Right lobe of liver (tissue), 6 donors: Measurements from ENCODE around the gene UBXN6. TPM values are rescaled to one million over a fixed set of nuclear protein-coding genes. Genes with fewer than 3 reads are reported as not detected.

Experiments
- ATAC-seq, 4 donors: fragments of 200-7000 bp; cut with Tn5 transposase; one replicate each; pipeline ENCODE4 v1.9.1; 2020; ENCODE audit warnings: mild to moderate bottlenecking in 4 of 4, moderate library complexity in 4 of 4
- DNase-seq, 3 donors: peaks; one replicate each; pipeline ENCODE4 v3.0.0-alpha.2; 2020
- H3K27ac ChIP-seq, 3 donors: fragments of 200-600 bp; one replicate each; pipeline ENCODE4 v1.8.0; 2022
- H3K27me3 ChIP-seq, 2 donors: fragments of 200-600 bp; one replicate each; pipeline ENCODE4 v1.8.0; 2022
- H3K36me3 ChIP-seq, 4 donors: fragments of 200-600 bp; sonication (generic) in 1 of 4; one replicate each; pipeline versions ENCODE4 v1.5.1 to v1.8.0; 2017 to 2022; ENCODE audit warnings: control low read depth in 1 of 4
- H3K4me1 ChIP-seq, 4 donors: fragments of 200-600 bp; sonication (generic) in 1 of 4; one replicate each; pipeline versions ENCODE4 v1.5.1 to v1.8.0; 2017 to 2022; ENCODE audit warnings: control low read depth in 1 of 4
- H3K4me3 ChIP-seq, 3 donors: fragments of 200-600 bp; one replicate each; pipeline ENCODE4 v1.8.0; 2022
- H3K9me3 ChIP-seq, 4 donors: fragments of 200-600 bp; sonication (generic) in 1 of 4; one replicate each; pipeline versions ENCODE4 v1.5.1 to v1.8.0; 2017 to 2022; ENCODE audit warnings: control low read depth in 1 of 4
- CTCF ChIP-seq, 4 donors: fragments of 200-600 bp in 3 of 4; fragments of 450-650 bp in 1 of 4; IDR thresholded peaks; one replicate each; pipeline versions ENCODE4 v1.5.1 to v1.8.0; 2016 to 2022; ENCODE audit warnings: antibody characterized with exemption in 4 of 4, mild to moderate bottlenecking in 2 of 4
- POLR2A ChIP-seq: fragments of 450-650 bp; IDR thresholded peaks from one replicate; pipeline ENCODE4 v1.6.1; 2017; ENCODE audit warnings: antibody characterized with exemption, mild to moderate bottlenecking
- WGBS: methylation state at CpG from one replicate; pipeline ENCODE4 v1.1.6; 2018; ENCODE audit warnings: low coverage, low lambda C conversion rate; ENCODE audit not compliant: insufficient coverage; ENCODE audit errors: missing lambda C conversion rate; 5-methylcytosine and 5-hydroxymethylcytosine counted together
- intact Hi-C, 2 donors: fragments of 100-400 bp; cut with DNase I; formaldehyde crosslinking; loops; one replicate each; pipeline versions ENCODE4 v1.11.2 to v1.14.1; 2022
- total RNA-seq, 6 experiments: library from RNA; depleted of rRNA in 2 of 6; stranded (reverse); fragments of >200 nt in 2 of 6; fragmentation: NEBNext Ultra II Directional in 3 of 6; extraction: Animal tissue kit (Norgen Biotek cat#: 25700) in 3 of 6; gene quantifications; one replicate each; pipeline versions ENCODE4 v1.1.0 to v1.2.4, GENCODE V29; 2016 to 2023
- donor health status: DM: no; HTN: yes; CAD: no.
- donor health status: DM: no; HTN: no; CAD: no.
- donor health status: DM: no; HTN: no; CAD: no.
- donor health status: DM: no; HTN: yes; CAD: no.
- donor health status: DM: no; HTN: yes; CAD: no.

Gene UBXN6
- total RNA-seq, 6 experiments from 2014 or later, result 47.2 to 79.1 (median 58.8) TPM

DNA sequence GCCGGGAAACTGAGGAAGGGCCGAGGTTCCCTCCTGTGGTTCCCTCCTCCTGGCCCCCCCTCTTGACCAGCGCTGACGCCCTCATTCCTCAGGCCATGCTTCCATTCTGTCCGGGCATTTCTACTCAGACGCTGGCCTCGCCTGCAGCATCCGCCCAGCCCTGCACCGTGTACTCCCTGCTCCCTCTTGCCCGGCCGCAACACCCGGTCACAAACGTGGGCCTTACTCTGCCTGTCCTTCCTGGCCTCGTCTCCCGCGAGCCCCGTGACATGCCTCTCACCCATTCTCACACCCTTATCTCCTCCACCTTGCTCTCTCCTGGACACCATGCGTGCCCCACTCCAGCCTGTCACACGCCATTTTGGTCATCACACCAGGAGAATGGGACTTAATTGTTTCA is 25.8 kb upstream of the UBXN6 start:
- Histone ChIP-seq H3K36me3 (no peaks in the 10 kb centered on the region), H3K4me3 (no peak overlapping the region), H3K27me3 (no peaks in the 10 kb centered on the region), H3K27ac (no peak overlapping the region), H3K9me3 (no peaks in the 10 kb centered on the region), H3K4me1 (no peaks in the 10 kb centered on the region)
- no peak for TF ChIP-seq CTCF (IDR thresholded peaks at IDR 0.05)
- no peak for TF ChIP-seq POLR2A
- peak in 1 of 4 donors; percentile 45 for ATAC-seq
- intact Hi-C loops, result no loop called here
- 87% methylated on average over 15 of the region's 19 CpGs for WGBS
- DNase-seq, result no peak

- no peaks in the 10 kb centered on the region for H3K9me3 ChIP-seq
- no peaks in the 10 kb centered on the region for H3K4me1 ChIP-seq
- intact Hi-C loops, result no loop called here
- no peaks in the 10 kb centered on the region for H3K36me3 ChIP-seq
- ATAC-seq (peak in 1 of 4 donors; percentile 23), DNase-seq (no peak)
- TF ChIP-seq CTCF (IDR thresholded peaks at IDR 0.05), result no peak
- TF ChIP-seq POLR2A, result no peak
- 97% methylated on average over 16 of the region's 35 CpGs for WGBS
- H3K27ac ChIP-seq, result no peak overlapping the region
- no peaks in the 10 kb centered on the region for H3K27me3 ChIP-seq
- H3K4me3 ChIP-seq, result no peak overlapping the region
Observed at GRCh38 chr19:4482721-4483364, 25.2 kb upstream of the UBXN6 start.

DNA sequence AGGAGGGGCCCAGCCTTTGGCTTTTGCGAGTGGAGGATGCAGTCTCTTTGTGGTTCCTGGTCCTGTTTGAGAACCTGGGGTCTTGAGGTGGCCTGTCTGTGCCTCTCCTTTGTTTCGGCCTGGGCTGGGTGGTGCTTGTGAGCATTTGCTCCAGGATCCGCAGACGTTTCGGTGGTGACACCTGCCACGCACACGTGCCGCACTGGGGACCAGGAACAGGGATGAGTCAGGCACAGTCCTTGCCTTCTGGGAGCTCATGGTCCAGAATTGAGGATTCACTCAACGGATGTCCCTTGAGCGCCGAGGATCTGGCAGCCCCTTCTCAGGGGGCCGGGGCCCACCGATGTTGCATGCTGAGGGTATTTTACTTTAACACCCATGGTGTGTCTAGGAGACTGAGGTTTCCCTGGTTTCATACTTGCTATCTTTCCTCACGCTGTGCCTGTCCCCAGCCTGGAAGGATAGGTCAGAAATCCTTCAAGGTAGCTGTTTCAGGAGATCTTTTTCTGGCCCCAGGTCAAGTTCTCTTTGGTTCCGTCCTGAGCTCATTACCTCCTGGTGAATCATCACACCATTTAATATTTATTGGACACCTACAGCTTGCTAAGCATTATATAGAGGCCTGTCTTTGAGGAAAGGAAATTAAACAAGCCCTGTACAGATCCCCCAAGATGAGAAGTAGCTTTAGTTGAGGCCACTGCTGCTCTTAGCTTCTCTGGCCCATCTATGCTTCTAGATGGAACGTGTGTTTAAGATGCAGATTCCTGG is 19.6 kb upstream of the UBXN6 start:
- WGBS, result 77% methylated on average over 5 of the region's 16 CpGs
- H3K4me3 ChIP-seq, result no peak overlapping the region
- H3K27ac ChIP-seq, result no peak overlapping the region
- DNase-seq, result no peak
- peaks cover 0 to 3% (median 0%) of the 10 kb centered on the region in 4 donors for H3K4me1 ChIP-seq
- no peaks in the 10 kb centered on the region for H3K9me3 ChIP-seq
- intact Hi-C loops, result no loop called here
- ATAC-seq, result no peak
- peaks cover 0 to 22% (median 1%) of the 10 kb centered on the region in 4 donors for H3K36me3 ChIP-seq
- no peak for TF ChIP-seq CTCF (IDR thresholded peaks at IDR 0.05)
- TF ChIP-seq POLR2A, result no peak
- H3K27me3 ChIP-seq, result no peaks in the 10 kb centered on the region

DNA sequence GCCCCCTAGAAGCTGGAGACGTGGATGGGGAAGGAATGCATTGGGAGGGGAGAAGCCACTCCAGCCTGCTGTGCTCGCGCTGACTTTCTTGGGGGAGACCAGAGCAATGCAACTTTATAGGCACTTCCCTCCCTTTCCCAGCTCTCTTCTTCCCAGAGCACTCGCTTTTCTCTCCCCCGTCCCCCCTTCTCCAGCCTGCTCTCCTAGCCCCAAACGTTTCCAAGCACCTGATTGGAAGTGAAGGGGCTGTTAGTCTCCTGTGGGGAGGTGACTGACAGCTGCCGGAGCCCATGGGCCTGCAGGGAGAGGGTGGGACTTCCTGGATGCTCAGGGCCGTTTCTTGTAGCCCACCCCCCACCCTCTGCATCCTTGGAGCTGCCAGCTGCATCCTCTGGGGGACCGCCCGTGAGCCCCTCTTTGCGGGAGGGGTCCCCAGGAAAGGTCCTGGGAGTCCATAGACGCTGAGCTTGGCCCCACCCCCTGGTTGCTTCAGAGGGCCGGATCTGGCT is 17.0 kb upstream of the UBXN6 start:
- no peak overlapping the region for H3K27ac ChIP-seq

More for the DNA sequence above, 17.0 kb upstream of the UBXN6 start:
- DNase-seq (no peak), ATAC-seq (no peak)
- intact Hi-C loops, result no loop called here
- H3K9me3 ChIP-seq, result no peaks in the 10 kb centered on the region
- no peaks in the 10 kb centered on the region for H3K27me3 ChIP-seq
- H3K4me3 ChIP-seq, result no peak overlapping the region
- TF ChIP-seq POLR2A (no peak), CTCF (IDR thresholded peaks at IDR 0.05) (no peak)
- H3K36me3 ChIP-seq, result peaks cover 0 to 22% (median 1%) of the 10 kb centered on the region in 4 donors
- H3K4me1 ChIP-seq, result peaks cover 0 to 4% (median 2%) of the 10 kb centered on the region in 4 donors
- 44% methylated on average over 4 of the region's 13 CpGs for WGBS
